ENCODE results near the gene ADCY9. TPM values are rescaled to one million over a fixed set of nuclear protein-coding genes. Genes with fewer than 3 reads are reported as not detected.
A peak's percentile ranks its signal among the peaks of the same experiment; 100 is the strongest.

ADCY9 gene
- total and polyA plus RNA-seq, 9 donors, result 9.5 to 17.5 (median 15.9) TPM

DNA sequence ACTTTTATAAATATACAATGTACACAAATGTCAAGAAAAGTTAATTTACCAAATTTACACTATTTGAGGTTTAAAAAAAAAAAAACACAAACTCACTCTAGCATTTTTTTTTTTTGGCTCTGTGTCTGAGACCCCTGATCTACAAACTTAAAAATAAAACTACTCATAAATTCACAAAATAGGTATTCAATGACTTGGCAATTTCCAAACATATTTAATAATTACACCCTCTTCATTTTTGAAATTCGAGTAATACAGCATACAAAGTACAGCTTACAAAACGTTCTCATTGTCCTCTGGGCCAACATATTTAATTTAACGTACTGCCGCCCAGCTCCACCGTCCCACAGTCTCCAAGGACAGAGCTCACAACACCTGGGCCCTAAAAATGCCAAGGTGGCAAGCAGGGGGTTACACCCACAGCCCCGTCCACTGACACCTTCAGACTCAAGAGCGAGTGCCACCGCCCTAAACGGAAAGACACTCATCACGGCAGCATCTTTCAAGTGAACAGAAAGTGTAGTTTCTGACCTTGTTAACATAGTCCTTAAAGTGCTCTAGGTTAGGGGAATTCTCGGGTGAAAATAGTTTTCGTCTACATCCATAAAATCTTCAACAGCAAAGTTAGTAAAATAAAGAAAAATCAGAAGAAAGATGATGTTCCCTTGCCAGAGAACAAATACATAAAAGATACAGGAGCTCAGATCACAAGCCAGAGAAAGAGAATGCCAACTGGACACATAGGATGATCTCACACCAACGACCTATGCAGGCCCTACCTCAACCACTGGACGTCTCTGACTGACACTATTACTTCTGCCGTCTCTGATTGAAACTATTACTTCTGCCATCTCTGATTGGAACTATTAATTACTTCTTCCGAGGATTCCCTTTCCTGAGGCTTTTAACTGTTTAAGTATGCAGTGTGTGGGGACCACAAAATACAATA is 4.2 kb downstream of the ADCY9 start:
- H3K9me3 ChIP-seq (replicated peaks; ENCODE audit: control insufficient read depth, low read depth, low read length), result no peaks in the 10 kb centered on the region
- H3K36me3 ChIP-seq (ENCODE audit: control insufficient read depth, insufficient read depth, low read length), result peaks cover 20% of the 10 kb centered on the region
- peak overlapping the region; percentile 28 for H3K4me3 ChIP-seq (ENCODE audit: low read length)
- peak; percentile 64 for DNase-seq
- H3K27ac ChIP-seq (ENCODE audit: low read length), result no peak overlapping the region
- no peaks in the 10 kb centered on the region for H3K27me3 ChIP-seq (ENCODE audit: control insufficient read depth, insufficient read depth, low read length)
- peaks cover 46% of the 10 kb centered on the region for H3K4me1 ChIP-seq (ENCODE audit: control insufficient read depth, insufficient read depth, low read length)
- 41% methylated on average over 5 of the region's 16 CpGs for WGBS (ENCODE audit: insufficient coverage)

DNA sequence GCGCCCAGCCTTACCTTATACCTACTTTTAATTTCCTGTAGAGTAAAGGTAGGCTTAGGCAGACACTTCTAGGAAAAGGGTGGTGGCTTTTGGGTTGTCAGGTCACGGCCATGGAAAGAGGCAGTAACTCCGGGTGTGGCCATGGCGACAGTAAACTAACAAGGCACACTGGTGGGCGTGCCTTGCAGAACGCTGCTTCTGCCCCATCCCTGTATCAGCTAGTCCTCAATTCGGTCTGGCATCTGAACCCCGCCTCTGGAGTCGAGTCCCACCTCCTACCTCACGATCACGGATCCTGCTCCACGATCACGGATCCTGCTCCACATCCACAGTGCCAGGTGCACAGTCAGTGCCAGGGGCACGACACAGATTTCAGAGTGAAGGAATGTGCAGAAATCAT is 5.6 kb downstream of the ADCY9 start:
- no peak for DNase-seq

DNA sequence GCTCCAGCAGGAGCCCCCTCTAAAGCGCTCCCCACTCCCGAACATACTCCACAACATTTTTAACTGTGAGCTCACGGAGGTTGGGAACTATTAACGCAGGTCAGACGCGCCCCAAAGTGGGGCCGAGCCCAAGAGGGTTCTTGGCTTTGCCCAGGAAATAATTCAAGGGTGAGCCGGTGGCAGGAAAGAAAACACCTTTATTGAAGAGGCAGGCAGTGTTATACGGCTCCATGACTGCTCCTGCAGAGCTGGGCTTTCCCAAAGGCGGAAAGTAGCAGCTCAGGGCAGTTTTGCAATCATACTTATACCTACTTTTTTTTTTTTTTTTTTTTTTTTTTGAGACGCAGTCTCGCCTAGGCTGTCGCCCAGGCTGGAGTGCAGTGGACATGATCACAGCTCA is 6.2 kb downstream of the ADCY9 start:
- Histone ChIP-seq H3K4me3 (ENCODE audit: low read length) (no peak overlapping the region), H3K9me3 (replicated peaks; ENCODE audit: control insufficient read depth, low read depth, low read length) (no peaks in the 10 kb centered on the region), H3K4me1 (ENCODE audit: control insufficient read depth, insufficient read depth, low read length) (peaks cover 44% of the 10 kb centered on the region), H3K36me3 (ENCODE audit: control insufficient read depth, insufficient read depth, low read length) (peaks cover 28% of the 10 kb centered on the region), H3K27me3 (ENCODE audit: control insufficient read depth, insufficient read depth, low read length) (no peaks in the 10 kb centered on the region), H3K27ac (ENCODE audit: low read length) (no peak overlapping the region)
- WGBS (ENCODE audit: insufficient coverage), result 85% methylated on average over 8 of the region's 13 CpGs
- DNase-seq, result no peak

More for the DNA sequence above, 5.6 kb downstream of the ADCY9 start:
- Histone ChIP-seq H3K4me1 (ENCODE audit: control insufficient read depth, insufficient read depth, low read length) (peaks cover 47% of the 10 kb centered on the region), H3K27me3 (ENCODE audit: control insufficient read depth, insufficient read depth, low read length) (no peaks in the 10 kb centered on the region), H3K4me3 (ENCODE audit: low read length) (no peak overlapping the region), H3K36me3 (ENCODE audit: control insufficient read depth, insufficient read depth, low read length) (peaks cover 28% of the 10 kb centered on the region), H3K27ac (ENCODE audit: low read length) (no peak overlapping the region), H3K9me3 (replicated peaks; ENCODE audit: control insufficient read depth, low read depth, low read length) (no peaks in the 10 kb centered on the region)
- WGBS (ENCODE audit: insufficient coverage), result 84% methylated on average over 13 of the region's 14 CpGs

DNA sequence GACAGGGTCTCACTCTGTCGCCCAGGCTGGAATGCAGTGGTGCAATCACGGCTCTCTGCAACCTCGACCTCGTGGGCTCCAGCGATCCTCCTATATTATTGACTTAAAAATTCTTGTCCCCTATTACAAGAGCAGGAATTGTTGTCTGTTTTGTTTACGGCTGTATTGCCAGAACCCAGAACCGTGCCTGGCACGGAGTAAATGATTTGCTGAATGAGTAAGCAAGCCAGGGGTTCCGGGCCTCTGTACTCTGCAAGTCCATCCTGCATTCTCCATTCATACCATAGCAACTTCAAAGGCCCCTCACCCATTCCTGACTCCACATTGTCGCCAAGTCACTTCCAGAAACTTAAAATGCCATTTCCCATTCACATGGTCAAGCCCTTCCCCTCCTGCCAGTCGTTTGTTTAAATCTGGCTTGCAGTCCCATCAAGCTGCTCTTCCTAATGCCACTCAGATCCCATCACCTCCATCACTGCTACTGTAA is 6.9 kb downstream of the ADCY9 start:
- no peak overlapping the region for H3K27ac ChIP-seq (ENCODE audit: low read length)
- H3K36me3 ChIP-seq (ENCODE audit: control insufficient read depth, insufficient read depth, low read length), result peaks cover 22% of the 10 kb centered on the region
- 70% methylated on average over 5 of the region's 11 CpGs for WGBS (ENCODE audit: insufficient coverage)
- no peak overlapping the region for H3K4me3 ChIP-seq (ENCODE audit: low read length)
- DNase-seq, result no peak
- peaks cover 36% of the 10 kb centered on the region for H3K4me1 ChIP-seq (ENCODE audit: control insufficient read depth, insufficient read depth, low read length)
- no peaks in the 10 kb centered on the region for H3K27me3 ChIP-seq (ENCODE audit: control insufficient read depth, insufficient read depth, low read length)
- H3K9me3 ChIP-seq (replicated peaks; ENCODE audit: control insufficient read depth, low read depth, low read length), result no peaks in the 10 kb centered on the region

DNA sequence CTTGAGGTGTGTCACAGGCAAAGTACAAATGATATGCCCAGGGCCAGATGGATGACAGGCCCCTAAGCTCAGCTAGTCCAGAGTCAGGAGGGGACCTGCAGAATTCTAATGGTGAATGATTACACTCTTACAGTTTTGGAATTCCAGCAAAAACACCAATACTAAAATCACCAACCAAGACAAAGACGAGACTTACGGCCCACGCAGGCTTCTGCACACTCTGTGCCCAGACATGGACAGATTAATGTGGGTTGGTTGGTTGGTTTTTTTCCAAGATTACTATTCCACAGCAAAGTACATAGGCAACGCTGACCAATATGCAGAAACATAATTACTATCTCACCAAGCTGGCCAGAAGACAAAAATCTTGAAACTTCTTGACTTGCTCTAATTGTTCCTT is 9.7 kb downstream of the ADCY9 start:
- WGBS (ENCODE audit: insufficient coverage), result 71% methylated on average over 1 of the region's 4 CpGs
- Histone ChIP-seq H3K4me1 (ENCODE audit: control insufficient read depth, insufficient read depth, low read length) (peaks cover 23% of the 10 kb centered on the region), H3K9me3 (replicated peaks; ENCODE audit: control insufficient read depth, low read depth, low read length) (no peaks in the 10 kb centered on the region), H3K36me3 (ENCODE audit: control insufficient read depth, insufficient read depth, low read length) (peaks cover 16% of the 10 kb centered on the region), H3K4me3 (ENCODE audit: low read length) (no peak overlapping the region), H3K27ac (ENCODE audit: low read length) (no peak overlapping the region), H3K27me3 (ENCODE audit: control insufficient read depth, insufficient read depth, low read length) (no peaks in the 10 kb centered on the region)
- DNase-seq, result no peak

DNA sequence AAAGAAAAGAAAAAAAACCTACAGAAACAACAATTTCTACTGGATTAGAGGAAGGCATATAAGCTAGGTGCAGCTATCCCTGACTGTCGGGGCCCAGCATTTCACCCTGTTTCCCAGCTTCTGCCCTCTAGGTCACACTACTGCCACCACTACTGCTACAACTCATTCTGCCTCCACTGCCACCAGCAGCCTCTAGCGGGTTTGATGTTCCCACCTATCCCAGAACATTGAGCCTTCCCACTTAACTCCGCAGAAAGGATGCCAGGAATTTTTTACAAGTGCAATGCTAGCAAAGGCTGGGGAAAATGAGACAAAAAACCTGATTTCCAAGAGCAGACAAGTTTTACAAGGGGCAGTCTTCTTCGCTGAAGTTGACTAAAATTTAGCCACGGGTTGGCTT is 10.4 kb downstream of the ADCY9 start:
- Histone ChIP-seq H3K9me3 (replicated peaks; ENCODE audit: control insufficient read depth, low read depth, low read length) (no peaks in the 10 kb centered on the region), H3K4me1 (ENCODE audit: control insufficient read depth, insufficient read depth, low read length) (peaks cover 22% of the 10 kb centered on the region), H3K27me3 (ENCODE audit: control insufficient read depth, insufficient read depth, low read length) (no peaks in the 10 kb centered on the region), H3K27ac (ENCODE audit: low read length) (no peak overlapping the region), H3K4me3 (ENCODE audit: low read length) (no peak overlapping the region), H3K36me3 (ENCODE audit: control insufficient read depth, insufficient read depth, low read length) (peaks cover 16% of the 10 kb centered on the region)
- DNase-seq, result no peak
- WGBS (ENCODE audit: insufficient coverage), result 87% methylated on average over 5 of the region's 5 CpGs

DNA sequence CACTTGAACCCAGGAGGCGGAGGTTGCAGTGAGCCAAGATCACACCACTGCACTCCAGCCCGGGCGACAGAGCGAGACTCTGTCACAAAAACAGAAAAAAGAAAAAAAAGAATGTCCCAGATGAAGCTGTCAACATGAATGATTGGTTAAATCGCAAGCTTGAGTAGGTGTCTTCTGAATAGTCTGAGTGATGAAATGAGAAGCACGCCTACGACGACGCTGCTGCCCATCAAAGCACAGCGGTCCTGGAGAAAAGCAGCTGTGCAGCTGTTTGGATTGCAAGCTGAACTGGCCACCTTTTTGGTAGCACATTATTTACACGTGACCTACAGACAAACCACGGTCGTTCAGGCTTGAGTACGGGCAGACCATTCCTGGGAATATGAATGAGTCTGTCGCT is 12.5 kb downstream of the ADCY9 start:
- WGBS (ENCODE audit: insufficient coverage), result 72% methylated on average over 11 of the region's 15 CpGs
- H3K4me1 ChIP-seq (ENCODE audit: control insufficient read depth, insufficient read depth, low read length), result peaks cover 17% of the 10 kb centered on the region
- H3K36me3 ChIP-seq (ENCODE audit: control insufficient read depth, insufficient read depth, low read length), result peaks cover 11% of the 10 kb centered on the region
- no peaks in the 10 kb centered on the region for H3K9me3 ChIP-seq (replicated peaks; ENCODE audit: control insufficient read depth, low read depth, low read length)
- no peak overlapping the region for H3K4me3 ChIP-seq (ENCODE audit: low read length)
- no peak for DNase-seq
- no peaks in the 10 kb centered on the region for H3K27me3 ChIP-seq (ENCODE audit: control insufficient read depth, insufficient read depth, low read length)
- no peak overlapping the region for H3K27ac ChIP-seq (ENCODE audit: low read length)

DNA sequence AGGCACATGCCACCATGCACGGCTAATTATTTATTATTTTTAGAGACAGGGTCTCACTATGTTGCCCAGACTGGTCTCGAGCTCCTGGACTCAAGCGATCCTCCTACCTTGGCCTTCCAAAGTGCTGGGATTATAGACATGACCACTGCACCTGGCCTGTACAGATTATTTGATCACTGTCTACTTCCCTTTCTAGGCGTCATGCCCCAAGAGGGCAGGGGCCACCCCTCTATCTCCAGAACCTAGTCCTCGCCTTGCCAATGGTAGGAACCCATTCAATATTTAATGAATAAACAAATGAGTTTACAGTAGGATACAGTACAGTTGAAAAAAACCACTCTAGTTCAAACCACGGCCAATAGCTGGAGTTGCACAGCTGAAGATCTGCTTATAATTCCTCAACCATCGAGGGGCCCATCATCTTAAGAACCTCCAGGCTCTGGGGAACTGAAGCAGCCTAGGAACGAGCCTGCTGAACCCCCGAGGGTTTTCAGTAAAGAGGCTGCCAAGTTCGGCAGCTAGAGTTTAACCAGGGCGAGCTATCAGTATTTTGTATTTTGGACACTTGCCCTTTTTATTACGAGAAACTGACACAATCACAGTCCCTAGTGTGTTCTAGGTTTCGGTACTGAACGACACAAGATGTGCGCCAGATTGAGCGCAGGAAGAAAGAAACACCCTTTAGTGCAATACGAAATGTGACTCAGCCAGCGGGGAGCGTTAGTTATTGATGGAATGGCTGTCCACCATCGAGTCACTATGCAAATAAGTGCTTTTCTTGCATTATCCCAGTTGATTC is 14.6 kb downstream of the ADCY9 start:
- Histone ChIP-seq H3K36me3 (ENCODE audit: control insufficient read depth, insufficient read depth, low read length) (peaks cover 11% of the 10 kb centered on the region), H3K4me1 (ENCODE audit: control insufficient read depth, insufficient read depth, low read length) (peaks cover 30% of the 10 kb centered on the region), H3K27ac (ENCODE audit: low read length) (peak overlapping the region; percentile 25), H3K27me3 (ENCODE audit: control insufficient read depth, insufficient read depth, low read length) (no peaks in the 10 kb centered on the region), H3K9me3 (replicated peaks; ENCODE audit: control insufficient read depth, low read depth, low read length) (no peaks in the 10 kb centered on the region), H3K4me3 (ENCODE audit: low read length) (no peak overlapping the region)
- WGBS (ENCODE audit: insufficient coverage), result 55% methylated on average over 16 of the region's 20 CpGs
- DNase-seq, result peak; percentile 75

DNA sequence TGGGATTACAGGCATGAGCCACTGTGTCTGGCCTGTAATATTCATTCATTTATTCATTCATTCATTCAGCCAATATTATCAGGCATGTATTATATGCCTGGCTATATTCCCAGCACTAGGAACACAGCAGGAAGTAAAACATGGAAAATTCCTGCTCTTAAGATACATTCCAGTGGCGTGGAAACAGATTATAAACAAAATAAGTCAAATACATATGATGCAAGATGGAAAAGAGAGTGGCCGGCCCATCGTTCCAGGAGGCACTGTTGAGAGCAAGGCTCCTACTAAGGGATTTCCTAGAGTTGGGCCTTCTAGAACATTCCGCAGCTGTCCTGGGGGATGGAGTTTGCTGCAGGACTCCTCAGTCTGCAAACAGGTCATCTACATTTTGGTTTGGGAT is 17.7 kb downstream of the ADCY9 start:
- peak; percentile 74 for DNase-seq
- H3K27me3 ChIP-seq (ENCODE audit: control insufficient read depth, insufficient read depth, low read length), result no peaks in the 10 kb centered on the region
- H3K9me3 ChIP-seq (replicated peaks; ENCODE audit: control insufficient read depth, low read depth, low read length), result no peaks in the 10 kb centered on the region
- no peak overlapping the region for H3K4me3 ChIP-seq (ENCODE audit: low read length)
- peaks cover 3% of the 10 kb centered on the region for H3K36me3 ChIP-seq (ENCODE audit: control insufficient read depth, insufficient read depth, low read length)
- peaks cover 36% of the 10 kb centered on the region for H3K4me1 ChIP-seq (ENCODE audit: control insufficient read depth, insufficient read depth, low read length)
- WGBS (ENCODE audit: insufficient coverage), result 30% methylated on average over 2 of the region's 4 CpGs
- H3K27ac ChIP-seq (ENCODE audit: low read length), result peak overlapping the region; percentile 39

DNA sequence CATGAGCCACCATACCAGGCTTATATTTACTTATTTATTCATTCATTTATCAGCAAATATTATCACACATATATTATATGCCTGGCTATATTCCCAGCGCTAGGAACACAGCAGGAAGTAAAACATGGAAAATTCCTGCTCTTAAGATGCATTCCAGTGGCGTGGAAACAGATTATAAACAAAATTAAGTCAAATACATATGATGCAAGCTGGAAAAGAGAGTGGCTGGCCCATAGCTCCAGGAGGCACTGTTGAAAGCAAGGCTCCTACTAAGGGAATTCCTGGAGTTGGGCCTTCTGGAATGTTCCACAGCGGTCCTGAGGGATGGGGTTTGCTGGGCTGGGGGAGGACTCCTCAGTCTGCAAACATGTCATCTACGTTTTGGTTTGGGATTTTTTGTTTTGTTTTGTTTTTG is 18.4 kb downstream of the ADCY9 start:
- 56% methylated on average over 2 of the region's 4 CpGs for WGBS (ENCODE audit: insufficient coverage)
- Histone ChIP-seq H3K27ac (ENCODE audit: low read length) (peak overlapping the region; percentile 42), H3K36me3 (ENCODE audit: control insufficient read depth, insufficient read depth, low read length) (no peaks in the 10 kb centered on the region), H3K9me3 (replicated peaks; ENCODE audit: control insufficient read depth, low read depth, low read length) (no peaks in the 10 kb centered on the region), H3K4me3 (ENCODE audit: low read length) (no peak overlapping the region), H3K4me1 (ENCODE audit: control insufficient read depth, insufficient read depth, low read length) (peaks cover 35% of the 10 kb centered on the region), H3K27me3 (ENCODE audit: control insufficient read depth, insufficient read depth, low read length) (no peaks in the 10 kb centered on the region)
- DNase-seq, result peak; percentile 77

Data from muscle of leg (tissue), 11 donors.